VCaP (cell line): ENCODE measurements around the gene PKIG.

ENCODE experiments used
- H3K27ac ChIP-seq: fragments of 450-650 bp; 2 replicates; pipeline ENCODE4 v1.5.1; 2017
- TF ChIP-seq, protein P1 (sequence below): fragments of 450-650 bp; conservative IDR thresholded peaks from 2 replicates; pipeline ENCODE4 v1.5.1; 2017; ENCODE audit warnings: mild to moderate bottlenecking, moderate library complexity

Gene PKIG

DNA sequence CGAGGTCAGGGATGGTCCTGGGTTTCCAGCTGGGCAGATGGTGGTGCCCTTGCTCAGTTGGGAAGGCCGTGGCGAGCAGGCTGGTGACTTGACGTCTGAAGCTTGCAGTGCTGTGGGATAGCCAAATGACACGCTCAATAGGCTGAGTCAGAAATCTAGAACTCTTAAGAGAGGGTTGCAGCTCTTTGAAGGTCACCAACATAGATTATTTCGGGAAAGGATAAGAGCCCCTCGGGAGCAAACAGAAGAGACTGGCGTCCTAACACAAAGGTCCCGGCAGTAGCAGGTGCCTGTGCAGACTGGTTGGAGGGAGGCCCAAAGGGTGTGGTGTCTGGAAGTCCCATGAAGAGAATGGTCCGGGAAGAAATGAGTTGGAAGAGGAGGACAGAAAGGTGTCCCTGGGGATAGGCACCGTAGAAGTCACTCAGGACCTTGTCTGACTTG, 18.4 kb downstream of the PKIG start:
- H3K27ac ChIP-seq, result peak overlapping the region; percentile 45; the same call in 1 of the 2 replicates
- TF ChIP-seq, protein P1, sequence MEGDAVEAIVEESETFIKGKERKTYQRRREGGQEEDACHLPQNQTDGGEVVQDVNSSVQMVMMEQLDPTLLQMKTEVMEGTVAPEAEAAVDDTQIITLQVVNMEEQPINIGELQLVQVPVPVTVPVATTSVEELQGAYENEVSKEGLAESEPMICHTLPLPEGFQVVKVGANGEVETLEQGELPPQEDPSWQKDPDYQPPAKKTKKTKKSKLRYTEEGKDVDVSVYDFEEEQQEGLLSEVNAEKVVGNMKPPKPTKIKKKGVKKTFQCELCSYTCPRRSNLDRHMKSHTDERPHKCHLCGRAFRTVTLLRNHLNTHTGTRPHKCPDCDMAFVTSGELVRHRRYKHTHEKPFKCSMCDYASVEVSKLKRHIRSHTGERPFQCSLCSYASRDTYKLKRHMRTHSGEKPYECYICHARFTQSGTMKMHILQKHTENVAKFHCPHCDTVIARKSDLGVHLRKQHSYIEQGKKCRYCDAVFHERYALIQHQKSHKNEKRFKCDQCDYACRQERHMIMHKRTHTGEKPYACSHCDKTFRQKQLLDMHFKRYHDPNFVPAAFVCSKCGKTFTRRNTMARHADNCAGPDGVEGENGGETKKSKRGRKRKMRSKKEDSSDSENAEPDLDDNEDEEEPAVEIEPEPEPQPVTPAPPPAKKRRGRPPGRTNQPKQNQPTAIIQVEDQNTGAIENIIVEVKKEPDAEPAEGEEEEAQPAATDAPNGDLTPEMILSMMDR, result no peak

DNA sequence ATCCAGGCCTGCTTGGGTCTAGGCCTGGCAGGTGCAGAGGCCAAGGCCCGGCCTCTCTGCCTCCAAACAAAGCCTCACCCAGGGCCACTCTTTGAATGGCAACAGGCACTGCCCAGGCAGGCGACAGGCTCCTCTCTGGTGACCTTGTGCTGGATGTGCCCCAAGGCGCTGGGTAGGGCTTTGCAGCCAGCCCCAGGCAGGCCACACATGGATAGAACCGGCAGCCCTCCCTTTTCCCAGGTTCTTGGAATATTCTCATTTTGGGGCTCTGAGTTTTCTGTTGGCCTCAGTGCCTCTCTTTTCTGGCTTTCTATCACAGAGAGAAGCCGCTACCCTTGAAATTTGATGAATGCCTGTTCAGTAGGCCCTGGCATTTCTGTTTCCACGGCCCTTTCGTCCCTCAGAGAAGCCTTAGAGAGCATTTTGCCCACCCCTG, 18.9 kb downstream of the PKIG start:
- TF ChIP-seq, protein P1, result no peak
- peak overlapping the region; percentile 45 for H3K27ac ChIP-seq

DNA sequence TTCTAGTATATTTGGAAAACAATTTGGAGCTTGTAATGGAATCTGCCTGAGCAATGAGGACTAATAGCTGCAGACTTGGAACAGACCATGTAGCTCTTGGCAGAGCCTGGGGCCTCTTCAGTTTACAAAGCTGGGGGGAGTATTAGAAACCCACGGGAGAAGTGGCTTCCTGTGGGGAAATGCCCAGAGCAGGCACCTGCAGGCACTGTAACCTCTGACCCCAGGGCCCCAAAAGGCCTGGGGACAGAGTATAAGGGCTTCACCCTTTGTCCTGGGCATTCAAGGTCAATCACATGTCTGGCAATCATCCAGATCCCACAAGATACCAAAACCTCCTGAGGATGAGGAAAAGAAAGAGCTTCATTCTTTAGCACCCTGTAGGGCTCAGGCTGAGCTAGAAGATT, 19.4 kb downstream of the PKIG start:
- TF ChIP-seq, protein P1, result no peak
- H3K27ac ChIP-seq, result peak overlapping the region; percentile 45

DNA sequence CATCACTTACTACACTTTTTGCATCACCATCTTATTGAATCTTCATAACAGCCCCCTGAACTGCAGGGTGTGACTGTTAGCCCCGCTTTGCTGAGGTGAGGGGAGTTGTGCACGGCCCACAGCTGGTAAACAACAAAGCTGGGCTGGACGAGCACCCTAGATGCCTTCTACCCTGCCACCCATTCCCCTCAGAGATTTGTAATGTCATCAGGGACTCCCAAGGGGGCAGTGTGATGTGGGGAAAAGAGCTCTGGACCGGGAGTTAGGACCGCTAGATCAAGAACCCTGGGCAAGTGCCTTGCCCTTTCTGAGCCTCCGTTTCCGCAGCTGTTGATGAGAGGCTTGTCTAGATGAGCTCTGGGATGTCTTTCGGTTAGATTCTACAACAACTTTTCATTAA, 20.9 kb downstream of the PKIG start:
- no peak overlapping the region for H3K27ac ChIP-seq
- TF ChIP-seq, protein P1, result no peak

DNA sequence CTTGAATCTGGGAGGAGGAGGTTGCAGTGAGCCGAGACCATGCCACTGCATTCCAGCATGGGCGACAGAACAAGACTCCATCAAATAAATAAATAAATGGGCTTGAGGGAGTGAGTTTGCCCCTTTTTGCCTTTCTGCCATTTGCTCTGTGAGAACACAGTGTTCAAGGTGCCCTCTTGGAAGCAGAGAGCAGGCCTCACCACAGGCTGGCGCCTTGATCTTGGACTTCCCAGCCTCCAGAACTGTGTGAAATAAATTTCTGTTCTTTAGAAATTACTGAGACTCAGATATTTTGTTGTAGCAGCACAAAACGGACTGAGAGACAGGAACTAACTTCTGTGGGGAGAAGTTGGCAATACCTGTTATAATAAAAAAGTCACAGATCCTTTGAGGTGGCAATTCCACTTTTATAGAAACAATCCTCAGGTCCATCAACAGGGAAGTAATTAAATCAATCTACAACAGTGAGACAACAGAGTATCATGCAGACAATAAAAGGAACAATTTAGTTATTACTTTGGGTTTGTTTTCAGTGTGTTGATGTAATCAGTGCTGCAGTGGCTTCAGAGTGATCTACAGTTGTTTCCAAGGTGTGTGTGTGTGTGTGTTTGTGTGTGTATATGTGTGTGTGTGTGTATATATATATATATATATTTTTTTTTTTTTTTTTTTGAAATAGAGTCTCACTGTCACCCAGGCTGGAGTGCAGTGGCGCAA, 24.5 kb downstream of the PKIG start:
- TF ChIP-seq, protein P1, result no peak
- H3K27ac ChIP-seq, result no peak overlapping the region

DNA sequence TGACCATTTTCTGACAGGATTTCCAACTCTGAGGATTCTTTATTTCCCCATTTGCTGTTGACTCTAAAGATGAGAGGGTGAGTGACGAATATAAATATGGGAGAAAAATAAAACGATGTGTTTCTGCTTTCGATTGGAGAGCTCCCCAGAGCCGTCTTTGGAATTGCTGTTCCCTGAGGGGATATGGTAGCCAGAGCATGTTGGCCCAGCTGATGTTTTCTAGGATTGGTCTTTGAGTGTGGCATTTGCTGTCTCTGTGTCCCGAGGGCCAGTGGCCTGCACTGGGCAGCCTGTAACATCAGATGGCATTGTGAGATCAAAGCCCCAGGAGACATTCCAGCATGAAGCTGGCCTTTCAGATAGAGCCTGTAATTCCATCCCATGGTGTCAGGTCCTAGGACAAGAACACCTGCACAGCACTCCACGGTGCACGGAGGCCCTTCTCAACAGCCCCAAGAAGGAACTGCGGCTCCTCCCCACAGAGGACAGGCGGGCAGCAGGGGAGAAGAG, 26.7 kb downstream of the PKIG start:
- H3K27ac ChIP-seq, result peak overlapping the region; percentile 71

More for the DNA sequence above, 26.7 kb downstream of the PKIG start:
- TF ChIP-seq, protein P1, result no peak
